ENCODE results near the gene PMP22.
"Not testable (repeated sequence)": the region's sequence is repeated elsewhere in the genome, so short reads cannot be mapped to it uniquely, and the experiment has no call there.

The PMP22 gene

GRCh38 chr17:15213381-15214087 lies 51.6 kb downstream of the PMP22 start:
- no peak for DNase-seq (ENCODE audit: low read depth in 3 of 3, low spot score in 1 of 3)

- no peak for DNase-seq (ENCODE audit: low read depth in 3 of 3, low spot score in 1 of 3)
These were observed 54.9 kb downstream of the PMP22 start for GRCh38 chr17:15210247-15210646.

GRCh38 chr17:15203062-15203461 lies 62.1 kb downstream of the PMP22 start:
- DNase-seq (ENCODE audit: low read depth in 3 of 3, low spot score in 1 of 3), result not testable (repeated sequence)

- not testable (repeated sequence) for DNase-seq (ENCODE audit: low read depth in 3 of 3, low spot score in 1 of 3)
These were observed 64.6 kb downstream of the PMP22 start for GRCh38 chr17:15200574-15200973.

- no peak for DNase-seq (ENCODE audit: low read depth in 3 of 3, low spot score in 1 of 3)
These were observed 67.9 kb downstream of the PMP22 start for GRCh38 chr17:15197229-15197628.

GRCh38 chr17:15194859-15195277 lies 70.3 kb downstream of the PMP22 start:
- no peak for DNase-seq (ENCODE audit: low read depth in 3 of 3, low spot score in 1 of 3)

- DNase-seq (ENCODE audit: low read depth in 3 of 3, low spot score in 1 of 3), result no peak
These were observed 79.5 kb downstream of the PMP22 start for GRCh38 chr17:15185625-15185991.

GRCh38 chr17:15184872-15185624 lies 80.1 kb downstream of the PMP22 start:
- no peak for DNase-seq (ENCODE audit: low read depth in 3 of 3, low spot score in 1 of 3)

- no peak for DNase-seq (ENCODE audit: low read depth in 3 of 3, low spot score in 1 of 3)
These were observed 83.3 kb downstream of the PMP22 start for GRCh38 chr17:15181816-15182215.

GRCh38 chr17:15181333-15181732 lies 83.8 kb downstream of the PMP22 start:
- no peak for DNase-seq (ENCODE audit: low read depth in 3 of 3, low spot score in 1 of 3)

GRCh38 chr17:15180121-15180561 lies 85.0 kb downstream of the PMP22 start:
- no peak for DNase-seq (ENCODE audit: low read depth in 3 of 3, low spot score in 1 of 3)

Measured in stimulated activated CD4-positive, alpha-beta T cell treated with anti-CD3 and anti-CD28 coated beads, TNF-alpha, amount 100 ng/mL, for 1 hour (primary cell).